Hepatocyte (in vitro differentiated cells): ENCODE data around the gene FBXO39.

Source experiments
- CTCF ChIP-seq: fragments of 200-600 bp; sonication (generic); IDR thresholded peaks from 2 replicates; pipeline ENCODE4 v1.5.1; 2016; ENCODE audit warnings: antibody characterized with exemption, mild to moderate bottlenecking; ENCODE audit not compliant: poor library complexity
- EZH2 ChIP-seq: fragments of 200-600 bp; sonication (generic); IDR thresholded peaks from 2 replicates; pipeline ENCODE4 v1.6.1; 2016; ENCODE audit warnings: antibody characterized with exemption, mild to moderate bottlenecking, borderline replicate concordance

GRCh38 chr17:6789146-6789545 lies 13.1 kb downstream of the FBXO39 start:
- no peak for TF ChIP-seq CTCF
- TF ChIP-seq EZH2, result no peak
